GM11168 (cell line): ENCODE measurements around the gene PPP1R10.
"Not testable (repeated sequence)": the region's sequence is repeated elsewhere in the genome, so short reads cannot be mapped to it uniquely, and the experiment has no call there.

Source experiments
- in situ Hi-C: fragments of 300-500 bp; cut with MboI; formaldehyde crosslinking; loops from one replicate; pipeline ENCODE4 v1.12.0; 2022; ENCODE audit warnings: low sequenced_read_pairs; ENCODE audit not compliant: unreplicated experiment

The PPP1R10 gene

DNA sequence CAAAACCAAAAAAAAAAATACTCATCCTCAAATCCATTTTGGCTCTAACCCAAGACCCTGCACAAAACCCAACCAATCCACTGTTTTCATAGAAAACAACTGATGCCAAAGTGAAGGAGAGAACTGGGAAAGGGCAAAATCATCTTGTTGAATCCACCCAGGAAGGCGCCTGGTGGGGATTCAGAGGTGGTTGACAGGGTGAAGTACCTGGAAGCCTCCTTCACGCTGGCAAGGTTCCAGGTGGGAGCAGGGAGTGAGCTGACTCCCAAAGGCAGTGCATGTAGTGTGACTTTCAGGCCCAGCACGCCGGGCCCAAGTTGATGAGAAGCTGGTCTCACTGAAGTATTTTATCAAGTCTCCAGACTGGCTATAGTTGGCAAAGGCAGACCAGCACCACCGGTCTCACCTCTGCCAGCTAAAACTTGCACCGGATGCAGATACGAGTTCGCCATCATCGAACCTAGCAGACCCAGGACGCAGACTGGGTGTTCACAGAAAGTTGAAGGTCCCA, 16.5 kb downstream of the PPP1R10 start:
- in situ Hi-C loops: no loop called here

GRCh38 chr6:30599625-30600324, 17.3 kb downstream of the PPP1R10 start:
- in situ Hi-C loops: no loop called here

- in situ Hi-C loops: no loop called here
These were observed 18.0 kb downstream of the PPP1R10 start for GRCh38 chr6:30598912-30599624.

- in situ Hi-C loops: not testable (repeated sequence)
These were observed 19.5 kb downstream of the PPP1R10 start for GRCh38 chr6:30597315-30598144.

DNA sequence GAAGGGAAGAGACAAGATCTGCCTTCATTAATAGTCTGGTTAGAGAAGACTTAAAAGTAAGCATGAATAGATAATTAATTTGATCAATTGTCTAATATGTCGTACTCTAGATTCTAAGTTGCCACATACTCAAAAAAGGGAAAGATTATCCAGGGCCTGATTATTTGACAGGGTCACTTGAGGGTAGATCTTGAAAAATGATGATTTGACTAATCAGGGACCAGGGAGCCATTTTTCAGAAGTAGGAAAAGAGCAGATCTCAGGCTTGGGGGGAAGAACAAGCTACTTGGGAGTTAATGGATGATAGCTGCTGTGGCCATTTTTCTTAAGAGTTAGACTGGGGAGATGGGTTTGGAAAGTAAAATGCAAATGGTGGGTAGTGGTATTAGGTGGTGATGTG, 24.8 kb downstream of the PPP1R10 start:
- in situ Hi-C loops: no loop called here

- in situ Hi-C loops: no loop called here
These were observed 26.0 kb downstream of the PPP1R10 start for GRCh38 chr6:30591008-30591407.

GRCh38 chr6:30590509-30590908, 26.5 kb downstream of the PPP1R10 start:
- in situ Hi-C loops: no loop called here

DNA sequence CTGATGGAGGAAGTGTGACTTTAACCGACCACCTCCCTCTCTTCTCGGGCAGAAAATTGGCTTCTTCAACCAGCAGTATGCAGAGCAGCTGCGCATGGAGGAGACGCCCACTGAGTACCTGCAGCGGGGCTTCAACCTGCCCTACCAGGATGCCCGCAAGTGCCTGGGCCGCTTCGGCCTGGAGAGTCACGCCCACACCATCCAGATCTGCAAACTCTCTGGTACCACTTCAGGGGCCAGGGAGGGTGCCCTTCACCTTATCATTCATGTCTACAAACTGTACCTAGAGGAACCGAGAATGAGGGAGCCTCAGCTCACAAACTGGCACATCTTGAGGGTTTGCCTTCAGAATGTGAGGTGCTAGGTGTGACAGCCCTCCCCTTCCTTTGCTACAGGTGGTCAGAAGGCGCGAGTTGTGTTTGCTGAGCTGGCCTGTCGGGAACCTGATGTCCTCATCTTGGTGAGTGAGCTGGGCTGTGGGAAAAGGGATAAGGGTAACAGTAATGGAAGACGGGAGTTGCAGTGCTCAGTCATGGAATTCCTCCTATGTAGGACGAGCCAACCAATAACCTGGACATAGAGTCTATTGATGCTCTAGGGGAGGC, 27.2 kb downstream of the PPP1R10 start:
- in situ Hi-C loops: no loop called here

GRCh38 chr6:30583921-30584320, 33.1 kb downstream of the PPP1R10 start:
- in situ Hi-C loops: no loop called here

DNA sequence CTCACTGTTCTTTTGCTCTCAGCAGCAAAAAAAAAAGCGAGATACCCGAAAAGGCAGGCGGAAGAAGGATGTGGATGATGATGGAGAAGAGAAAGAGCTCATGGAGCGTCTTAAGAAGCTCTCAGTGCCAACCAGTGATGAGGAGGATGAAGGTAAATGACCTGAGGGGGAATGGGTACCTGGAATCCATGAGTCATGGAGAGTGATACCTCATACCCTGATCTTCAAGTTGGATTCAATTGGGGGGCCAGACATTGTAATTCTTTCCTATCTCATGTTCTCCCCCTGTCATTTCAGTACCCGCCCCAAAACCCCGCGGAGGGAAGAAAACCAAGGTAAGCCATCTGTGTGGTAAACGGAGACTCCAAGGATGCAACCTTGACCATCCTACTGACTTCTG, 39.0 kb downstream of the PPP1R10 start:
- in situ Hi-C loops: no loop called here

GRCh38 chr6:30573113-30573512, 43.9 kb downstream of the PPP1R10 start:
- in situ Hi-C loops: no loop called here

GRCh38 chr6:30572148-30572547, 44.9 kb downstream of the PPP1R10 start:
- in situ Hi-C loops: no loop called here

DNA sequence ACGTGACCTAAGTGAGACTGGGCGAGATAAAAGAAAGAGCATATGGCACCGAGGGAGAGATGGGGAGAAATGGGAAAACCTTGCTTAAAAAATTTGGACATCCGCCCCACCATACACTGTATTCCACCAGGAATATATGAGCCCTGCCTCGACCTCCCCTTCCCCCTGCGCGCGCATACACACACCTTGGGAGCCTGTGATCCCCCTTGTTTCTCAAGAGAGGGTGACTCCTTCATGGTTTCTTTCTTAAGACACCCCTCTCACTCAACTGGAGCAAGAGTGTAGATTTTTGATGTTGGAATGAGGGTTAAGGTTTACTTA, 45.3 kb downstream of the PPP1R10 start:
- in situ Hi-C loops: no loop called here

DNA sequence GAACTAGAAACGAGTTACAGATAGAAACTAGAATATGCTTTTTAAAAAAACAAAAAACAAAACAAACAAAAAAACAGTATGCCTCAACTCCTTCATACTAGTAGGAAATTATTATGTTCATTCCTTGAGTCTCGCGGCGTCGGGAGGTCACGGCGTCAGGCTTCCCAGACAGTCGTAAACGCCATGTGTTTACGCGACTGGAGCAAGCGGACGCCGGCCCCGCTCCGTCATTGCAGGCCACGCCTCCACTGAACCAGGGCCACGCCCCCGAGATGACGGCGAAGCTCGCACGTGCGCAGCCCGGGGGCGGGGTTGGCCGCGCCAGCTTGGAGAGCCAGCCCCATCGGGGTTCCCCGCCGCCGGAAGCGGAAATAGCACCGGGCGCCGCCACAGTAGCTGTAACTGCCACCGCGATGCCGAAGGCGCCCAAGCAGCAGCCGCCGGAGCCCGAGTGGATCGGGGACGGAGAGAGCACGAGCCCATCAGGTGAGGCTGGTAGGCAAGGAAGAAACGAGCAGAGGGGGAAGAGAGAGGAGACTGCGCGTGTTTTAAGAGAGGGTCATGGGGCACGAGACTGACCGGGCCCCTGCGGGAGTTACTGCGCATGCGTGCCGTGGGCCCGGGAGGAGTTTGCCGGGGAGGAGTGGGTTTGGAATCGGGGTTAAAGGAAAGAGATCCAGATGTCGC, 45.8 kb downstream of the PPP1R10 start, which contains the start of gene ABCF1:
Gene ABCF1, plus strand, starts transcription at position 368 of the 687 bp plus-strand sequence. Its CDS starts 46 bp downstream, at position 414.
- in situ Hi-C loops: no loop called here

GRCh38 chr6:30570740-30571074, 46.3 kb downstream of the PPP1R10 start:
- in situ Hi-C loops: no loop called here

GRCh38 chr6:30570263-30570662, 46.8 kb downstream of the PPP1R10 start:
- in situ Hi-C loops: no loop called here

DNA sequence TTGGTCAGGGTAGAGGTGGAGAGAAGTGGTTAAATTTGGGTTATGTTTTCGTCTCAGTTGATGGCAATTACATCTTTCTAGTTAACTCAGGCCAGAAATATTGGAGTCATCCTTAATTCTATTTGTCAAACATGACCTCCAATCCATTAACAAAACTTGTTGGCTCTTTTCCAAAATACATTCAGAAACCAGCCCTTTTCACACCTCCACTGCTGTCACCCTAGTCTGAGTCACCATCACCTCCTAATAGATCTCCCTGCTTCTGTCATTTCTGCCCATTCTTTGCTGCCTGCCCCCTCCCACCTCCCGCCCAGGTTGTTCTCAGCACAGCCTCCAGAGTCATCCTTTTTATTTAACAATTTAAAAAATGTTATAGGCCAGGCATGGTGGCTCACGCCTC, 48.8 kb downstream of the PPP1R10 start:
- in situ Hi-C loops: no loop called here

DNA sequence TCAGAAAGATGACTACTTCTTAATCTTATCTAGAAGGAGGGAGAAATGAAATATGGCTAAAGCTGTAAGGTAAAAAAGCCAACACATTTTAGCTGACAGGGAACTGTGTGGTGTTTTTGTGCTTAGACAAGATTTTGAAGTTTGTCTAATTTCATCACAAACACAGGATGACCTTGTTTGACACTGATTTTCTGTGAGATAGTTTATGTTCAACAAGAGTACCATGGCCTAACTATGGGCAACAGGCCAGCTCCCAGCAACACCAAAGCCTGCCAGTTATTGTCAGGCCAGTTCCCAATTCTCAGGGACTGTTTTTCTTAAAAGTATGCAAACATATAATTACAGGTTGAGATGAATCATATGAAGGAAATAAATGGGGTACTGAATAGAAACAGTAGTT, 51.3 kb downstream of the PPP1R10 start:
- in situ Hi-C loops: no loop called here

DNA sequence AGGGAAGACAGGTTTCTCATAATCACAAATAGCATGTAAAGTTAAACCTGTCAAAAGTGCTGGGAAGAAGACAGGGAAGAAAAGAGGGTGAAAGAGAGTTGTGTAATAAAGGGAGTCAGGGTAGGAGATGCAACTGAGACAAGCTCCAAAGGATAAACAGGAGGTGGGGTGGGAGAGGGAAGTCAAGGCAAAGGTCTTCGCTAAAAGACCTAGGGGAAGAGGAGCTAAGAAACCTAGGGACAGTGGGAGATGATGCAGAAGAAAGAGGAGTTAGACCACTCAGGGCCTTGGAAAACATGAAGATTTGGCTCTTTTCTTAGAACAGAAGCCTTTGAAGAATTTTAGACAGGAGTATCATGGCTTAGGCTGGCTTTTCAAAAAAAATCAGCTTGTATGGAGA, 52.9 kb downstream of the PPP1R10 start:
- in situ Hi-C loops: no loop called here
